ENCODE results near the gene FAM24A.
"Not testable (repeated sequence)": the region's sequence is repeated elsewhere in the genome, so short reads cannot be mapped to it uniquely, and the experiment has no call there.

Gene FAM24A

GRCh38 chr10:122882766-122883165 is 27.6 kb upstream of the FAM24A start:
- Mint-ChIP-seq H3K27me3 (no peaks in the 10 kb centered on the region), H3K27ac (peak overlapping the region; percentile 8), H3K36me3 (ENCODE audit: low read depth) (peaks cover 29% of the 10 kb centered on the region), H3K4me3 (peak overlapping the region; percentile 30), H3K4me1 (ENCODE audit: low read depth) (peaks cover 47% of the 10 kb centered on the region), H3K9me3 (no peaks in the 10 kb centered on the region)

DNA sequence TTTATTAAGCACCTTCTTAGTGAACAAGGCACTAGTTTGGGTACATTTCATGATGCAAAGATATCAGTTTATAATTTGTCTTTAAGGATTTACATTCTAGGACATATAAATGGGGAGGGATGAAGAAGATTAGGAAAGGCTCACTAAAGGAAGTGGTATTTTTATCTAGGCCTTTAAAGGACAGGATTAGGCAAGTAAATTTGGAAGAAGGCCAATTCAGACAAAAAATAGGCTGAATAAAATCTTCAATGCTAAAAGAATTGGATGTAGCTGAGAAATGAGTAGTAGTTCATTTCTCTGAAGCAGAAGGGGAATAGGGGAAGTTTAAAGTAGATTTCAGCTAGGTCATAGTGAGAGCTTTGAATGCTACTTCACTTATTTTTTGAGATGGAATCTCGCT is 26.2 kb upstream of the FAM24A start:
- H3K27ac Mint-ChIP-seq: no peak overlapping the region

DNA sequence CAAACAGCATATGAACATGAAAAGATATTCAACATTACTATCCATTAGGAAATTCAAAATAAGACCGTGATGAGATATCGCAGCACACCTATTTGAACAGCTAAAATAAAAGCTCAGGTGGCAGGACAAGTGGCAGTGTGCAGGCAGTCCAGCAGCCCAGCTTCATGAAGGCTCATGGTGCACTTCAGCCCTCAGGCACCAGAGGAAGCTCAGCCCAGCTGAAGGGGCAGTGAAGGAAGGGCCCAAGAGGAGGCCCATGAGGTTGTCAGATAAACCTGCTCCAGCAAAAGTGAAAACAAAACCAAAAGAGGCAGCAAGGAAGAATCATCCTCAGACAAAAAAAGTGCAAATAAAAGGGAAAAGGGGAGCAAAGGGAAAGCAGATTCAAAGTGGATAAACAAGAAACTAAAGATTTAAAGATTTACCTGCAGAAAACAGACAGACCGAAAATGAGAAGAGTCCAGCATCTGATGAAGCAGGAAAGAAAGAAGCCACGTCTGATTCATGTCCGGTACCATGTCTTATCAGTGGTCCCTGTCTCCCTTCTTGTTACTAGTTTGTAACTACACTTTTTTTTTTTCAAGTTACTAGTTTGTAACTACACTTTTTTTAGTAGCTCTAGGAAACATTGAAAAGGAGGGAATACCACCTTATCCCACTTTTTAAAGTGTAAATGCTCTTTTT is 16.0 kb upstream of the FAM24A start:
- Mint-ChIP-seq H3K9me3 (no peaks in the 10 kb centered on the region), H3K27me3 (no peaks in the 10 kb centered on the region), H3K4me1 (ENCODE audit: low read depth) (peaks cover 3% of the 10 kb centered on the region), H3K4me3 (no peak overlapping the region), H3K27ac (no peak overlapping the region), H3K36me3 (ENCODE audit: low read depth) (peaks cover 8% of the 10 kb centered on the region)

More for the DNA sequence above, 26.2 kb upstream of the FAM24A start:
- Mint-ChIP-seq H3K4me1 (ENCODE audit: low read depth) (peaks cover 34% of the 10 kb centered on the region), H3K9me3 (no peaks in the 10 kb centered on the region), H3K27me3 (no peaks in the 10 kb centered on the region), H3K4me3 (no peak overlapping the region), H3K36me3 (ENCODE audit: low read depth) (peaks cover 22% of the 10 kb centered on the region)

GRCh38 chr10:122903861-122904260 is 6.5 kb upstream of the FAM24A start:
- not testable (repeated sequence) for H3K4me3 Mint-ChIP-seq

GRCh38 chr10:122911889-122912484 is 1.6 kb downstream of the FAM24A start:
- no peak overlapping the region for H3K27ac Mint-ChIP-seq
- H3K36me3 Mint-ChIP-seq (ENCODE audit: low read depth): no peaks in the 10 kb centered on the region
- H3K4me1 Mint-ChIP-seq (ENCODE audit: low read depth): no peaks in the 10 kb centered on the region
- H3K9me3 Mint-ChIP-seq: peaks cover 8% of the 10 kb centered on the region
- peaks cover 14% of the 10 kb centered on the region for H3K27me3 Mint-ChIP-seq
- no peak overlapping the region for H3K4me3 Mint-ChIP-seq

More at GRCh38 chr10:122903861-122904260, 6.5 kb upstream of the FAM24A start:
- H3K27ac Mint-ChIP-seq; H3K4me1 Mint-ChIP-seq (ENCODE audit: low read depth); H3K36me3 Mint-ChIP-seq (ENCODE audit: low read depth): not testable (repeated sequence)
- Mint-ChIP-seq H3K9me3 (peaks cover 24% of the 10 kb centered on the region), H3K27me3 (peaks cover 51% of the 10 kb centered on the region)

DNA sequence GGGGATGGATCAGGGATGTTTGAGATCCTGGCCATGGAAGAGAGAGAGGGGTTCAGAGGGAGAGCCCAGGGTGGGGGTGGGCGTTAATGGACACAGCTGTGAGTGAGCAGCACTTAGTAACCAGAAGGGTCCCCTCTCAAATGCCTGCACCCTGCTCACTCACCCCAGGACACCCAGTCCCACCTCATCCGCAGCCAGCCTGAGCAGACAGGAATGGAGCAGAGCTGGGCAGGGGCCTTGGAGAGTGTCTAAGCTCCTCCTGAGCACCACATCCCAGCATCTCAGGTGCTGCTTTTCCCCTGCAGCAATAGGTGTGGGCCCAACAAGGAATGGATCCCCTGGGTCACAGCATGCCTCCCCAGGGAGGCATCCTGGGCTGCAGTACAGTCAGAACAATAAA is 5.3 kb downstream of the FAM24A start:
- Mint-ChIP-seq H3K9me3 (peaks cover 8% of the 10 kb centered on the region), H3K4me3 (no peak overlapping the region), H3K36me3 (ENCODE audit: low read depth) (no peaks in the 10 kb centered on the region), H3K27ac (no peak overlapping the region), H3K27me3 (peaks cover 9% of the 10 kb centered on the region), H3K4me1 (ENCODE audit: low read depth) (no peaks in the 10 kb centered on the region)

GRCh38 chr10:122930140-122930539 is 19.7 kb downstream of the FAM24A start:
- Mint-ChIP-seq H3K4me1 (ENCODE audit: low read depth) (no peaks in the 10 kb centered on the region), H3K27me3 (no peaks in the 10 kb centered on the region), H3K4me3 (no peak overlapping the region), H3K36me3 (ENCODE audit: low read depth) (peaks cover 19% of the 10 kb centered on the region), H3K9me3 (no peaks in the 10 kb centered on the region), H3K27ac (no peak overlapping the region)

DNA sequence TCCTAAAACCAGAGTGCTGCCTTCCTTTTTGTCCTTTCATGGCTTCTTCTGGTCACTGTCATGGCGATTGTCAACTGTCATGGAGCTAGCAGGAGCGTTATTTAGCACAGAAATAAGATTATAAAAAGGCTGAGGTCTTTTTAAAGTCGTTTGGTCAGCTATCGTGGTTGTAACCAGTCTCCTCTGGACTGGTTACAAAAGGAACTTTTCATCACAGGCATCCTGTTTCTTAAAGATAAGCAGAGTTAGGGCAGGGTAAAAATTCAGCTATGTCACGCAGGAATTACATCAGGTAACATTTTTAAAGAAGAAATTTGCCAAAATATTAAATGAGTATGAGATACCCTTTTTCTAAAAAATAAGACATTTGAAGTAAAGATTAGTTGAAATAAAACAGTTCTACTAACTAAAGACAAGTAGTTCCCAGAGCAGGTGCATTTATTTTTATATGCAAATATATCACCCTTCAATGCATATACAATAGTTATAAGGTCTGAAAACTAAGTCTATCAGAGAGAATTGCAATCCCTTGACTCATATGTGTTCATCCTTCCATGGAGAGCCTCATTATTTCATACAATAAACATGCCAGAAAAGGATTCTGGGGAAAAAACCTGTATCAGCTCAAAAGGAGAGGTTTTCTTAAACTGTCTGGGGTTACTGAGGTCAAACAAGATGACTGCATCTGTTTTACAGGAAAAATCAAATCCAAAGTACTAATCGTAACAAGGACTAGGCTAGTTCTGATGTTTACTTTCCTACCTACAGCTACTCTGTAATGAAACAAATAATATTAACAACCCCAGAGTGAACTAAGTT is 20.9 kb downstream of the FAM24A start:
- Mint-ChIP-seq H3K27ac (no peak overlapping the region), H3K4me3 (no peak overlapping the region), H3K9me3 (no peaks in the 10 kb centered on the region), H3K4me1 (ENCODE audit: low read depth) (no peaks in the 10 kb centered on the region), H3K27me3 (no peaks in the 10 kb centered on the region), H3K36me3 (ENCODE audit: low read depth) (peaks cover 24% of the 10 kb centered on the region)

DNA sequence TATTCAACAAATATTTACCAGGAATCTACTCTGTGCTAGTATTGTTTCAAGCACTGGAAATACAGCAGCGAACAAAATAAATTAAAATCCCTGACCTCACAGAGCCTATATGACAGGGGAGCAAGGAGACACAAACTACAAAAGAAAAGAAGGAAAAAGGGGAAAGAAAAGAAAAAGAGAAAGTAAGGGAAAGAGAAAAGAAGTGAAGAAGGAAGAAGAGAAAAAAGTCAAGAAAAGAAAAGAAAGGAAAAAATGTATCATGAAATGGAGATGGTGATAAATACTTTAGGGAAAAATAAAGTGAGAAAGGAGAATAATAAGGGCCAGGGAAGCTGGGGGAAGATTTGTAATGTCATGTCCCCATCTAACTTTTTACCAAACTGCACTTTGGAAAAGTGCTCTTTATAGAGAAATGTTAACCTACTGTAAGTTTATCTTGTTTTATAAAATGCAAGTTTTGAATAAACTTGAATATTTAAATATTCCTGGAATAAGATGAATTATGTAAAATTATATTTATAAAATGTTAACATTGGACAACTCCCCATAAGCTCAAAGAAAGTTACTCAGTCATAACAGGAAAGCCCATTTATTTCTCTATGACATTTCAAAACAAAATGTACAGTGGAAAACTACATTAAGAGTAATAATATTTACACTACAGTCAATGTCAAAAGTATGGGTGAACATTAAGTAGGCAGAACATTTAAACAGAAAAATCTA is 28.9 kb downstream of the FAM24A start:
- no peaks in the 10 kb centered on the region for H3K4me1 Mint-ChIP-seq (ENCODE audit: low read depth)
- H3K36me3 Mint-ChIP-seq (ENCODE audit: low read depth): peaks cover 58% of the 10 kb centered on the region
- no peak overlapping the region for H3K4me3 Mint-ChIP-seq

GRCh38 chr10:122939856-122940543 is 29.6 kb downstream of the FAM24A start:
- Mint-ChIP-seq H3K36me3 (ENCODE audit: low read depth) (peaks cover 55% of the 10 kb centered on the region), H3K9me3 (no peaks in the 10 kb centered on the region), H3K27me3 (no peaks in the 10 kb centered on the region), H3K4me3 (no peak overlapping the region), H3K27ac (no peak overlapping the region), H3K4me1 (ENCODE audit: low read depth) (no peaks in the 10 kb centered on the region)

More for the DNA sequence above, 28.9 kb downstream of the FAM24A start:
- H3K27me3 Mint-ChIP-seq: no peaks in the 10 kb centered on the region
- no peak overlapping the region for H3K27ac Mint-ChIP-seq
- H3K9me3 Mint-ChIP-seq: no peaks in the 10 kb centered on the region

DNA sequence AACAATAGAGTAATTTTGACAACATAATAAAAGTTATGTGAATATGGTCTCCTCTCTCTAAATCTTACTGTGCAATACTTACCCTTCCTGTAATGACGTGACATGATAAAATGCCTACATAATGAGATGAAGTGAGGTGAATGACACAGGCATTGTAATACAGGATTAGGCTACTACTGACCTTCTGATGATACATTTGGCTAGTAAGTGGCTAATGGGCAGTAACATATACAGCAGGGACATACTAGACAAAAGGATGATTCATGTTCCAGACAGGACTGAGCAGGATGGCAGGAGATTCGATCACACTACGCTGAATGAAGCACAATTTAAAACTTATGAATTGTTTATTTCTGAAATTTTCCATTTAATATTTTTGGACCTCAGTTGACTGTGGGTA is 38.9 kb downstream of the FAM24A start:
- H3K27me3 Mint-ChIP-seq: no peaks in the 10 kb centered on the region
- peaks cover 50% of the 10 kb centered on the region for H3K36me3 Mint-ChIP-seq (ENCODE audit: low read depth)
- no peak overlapping the region for H3K27ac Mint-ChIP-seq
- no peak overlapping the region for H3K4me3 Mint-ChIP-seq
- H3K9me3 Mint-ChIP-seq: no peaks in the 10 kb centered on the region
- peaks cover 20% of the 10 kb centered on the region for H3K4me1 Mint-ChIP-seq (ENCODE audit: low read depth)

DNA sequence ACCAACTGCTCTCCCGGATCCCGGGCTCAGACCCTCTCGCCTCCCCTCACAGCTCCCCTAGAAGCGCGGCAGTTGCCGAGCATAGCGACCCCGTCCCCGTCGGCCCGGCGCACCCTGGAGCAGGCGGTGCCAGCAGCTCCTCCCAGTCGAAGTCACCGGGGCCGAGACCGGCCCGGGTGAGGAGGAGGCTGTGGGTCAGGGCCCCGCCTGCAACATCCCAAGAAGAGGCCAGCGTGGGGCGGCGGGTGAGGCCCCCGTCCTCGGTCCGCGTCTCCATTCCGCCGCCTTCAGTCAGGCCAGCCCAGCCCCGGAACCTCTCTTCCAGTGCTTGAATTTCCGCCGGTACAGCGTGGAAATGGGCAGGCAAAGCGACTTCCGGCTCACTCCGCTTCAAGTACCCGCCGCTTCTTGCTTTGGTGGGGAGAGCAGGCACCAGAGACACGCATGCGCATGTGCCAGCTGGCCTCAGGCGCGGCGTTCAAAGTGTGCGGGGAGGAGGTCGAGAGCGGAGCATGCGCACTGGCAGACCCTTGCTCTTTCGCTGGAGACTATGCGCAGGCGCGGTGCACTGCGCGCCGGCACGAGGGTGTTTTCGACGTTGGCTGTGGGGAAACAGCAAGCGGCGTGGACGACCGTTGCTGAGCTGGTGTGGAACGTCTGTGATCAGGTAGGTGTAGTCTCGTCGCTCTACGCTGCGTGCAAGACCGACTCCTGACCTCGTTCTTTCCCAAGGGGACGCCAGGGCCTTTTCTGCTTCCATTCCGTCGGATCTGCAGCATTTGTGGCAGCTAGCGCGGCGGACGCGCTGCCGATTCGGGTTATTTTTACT is 43.7 kb downstream of the FAM24A start, which contains the start of gene C10orf88:
TSS of gene C10orf88 (minus strand) at position 326 of the 829 bp plus-strand sequence. CDS start at position 277, 49 bp downstream.
- Mint-ChIP-seq H3K4me1 (ENCODE audit: low read depth) (peaks cover 30% of the 10 kb centered on the region), H3K27me3 (peaks cover 9% of the 10 kb centered on the region), H3K9me3 (no peaks in the 10 kb centered on the region)

GRCh38 chr10:122954731-122955050 is 44.3 kb downstream of the FAM24A start:
- peaks cover 17% of the 10 kb centered on the region for H3K36me3 Mint-ChIP-seq (ENCODE audit: low read depth)
- H3K27me3 Mint-ChIP-seq: peaks cover 9% of the 10 kb centered on the region
- H3K4me1 Mint-ChIP-seq (ENCODE audit: low read depth): peaks cover 30% of the 10 kb centered on the region
- no peaks in the 10 kb centered on the region for H3K9me3 Mint-ChIP-seq
- H3K4me3 Mint-ChIP-seq: peak overlapping the region; percentile 86
- H3K27ac Mint-ChIP-seq: no peak overlapping the region

More for the DNA sequence above, 43.7 kb downstream of the FAM24A start, which contains the start of gene C10orf88:
- Mint-ChIP-seq H3K36me3 (ENCODE audit: low read depth) (peaks cover 21% of the 10 kb centered on the region), H3K27ac (peak within 1 kb of the TSS; percentile 92), H3K4me3 (peak within 1 kb of the TSS; percentile 86)
